ENCODE measurements around the gene MROH7.
A peak's percentile ranks its signal among the peaks of the same experiment; 100 is the strongest.

Gene MROH7

DNA sequence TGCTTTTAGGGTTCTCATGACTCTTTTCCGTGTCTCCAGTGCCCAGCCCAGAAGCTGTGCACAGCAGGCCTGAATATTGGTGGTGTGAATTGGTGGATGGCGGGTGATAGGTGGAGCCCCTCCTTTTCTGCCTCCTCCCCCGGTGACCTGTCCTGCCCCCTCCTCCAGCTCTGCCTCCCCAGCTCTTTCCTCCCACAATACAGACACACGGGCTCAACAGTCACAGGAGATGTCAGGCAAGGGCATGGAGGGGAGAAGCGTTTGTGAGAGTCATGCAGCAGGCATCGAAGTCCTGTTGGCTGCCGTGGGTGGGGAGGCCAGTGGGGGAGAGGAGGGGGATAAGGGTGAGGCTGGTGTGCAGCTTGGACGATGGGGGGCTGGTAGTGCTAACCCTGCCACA is 56.8 kb downstream of the MROH7 start:
- DNase-seq (ENCODE audit: low spot score): no peak

DNA sequence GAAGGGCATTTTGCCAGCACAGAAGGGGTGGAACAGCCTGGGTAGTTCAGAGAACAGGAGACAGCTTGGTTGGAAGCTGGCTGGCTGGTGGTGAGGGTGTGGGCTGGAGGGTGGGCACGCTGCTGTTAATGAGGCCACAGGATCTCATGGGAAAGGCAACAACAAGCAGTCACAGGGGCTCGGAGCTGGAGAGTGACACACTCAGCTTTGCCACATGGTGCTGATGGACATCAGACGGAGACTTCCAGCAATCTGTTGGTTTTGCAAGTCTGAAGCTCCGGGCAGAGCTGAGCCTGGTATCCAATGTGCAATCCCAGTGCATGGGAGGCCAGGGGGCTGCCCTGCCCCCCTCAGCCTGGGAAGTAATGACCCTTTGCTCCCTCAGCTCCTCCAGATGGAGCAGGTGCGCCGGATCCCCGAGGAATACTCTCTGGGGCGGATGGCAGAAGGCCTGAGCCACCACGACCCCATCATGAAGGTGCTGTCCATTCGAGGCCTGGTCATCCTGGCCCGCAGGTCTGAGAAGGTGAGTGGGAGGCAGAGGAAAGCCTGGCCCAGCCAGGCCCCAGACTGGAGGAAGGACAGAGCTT is 58.4 kb downstream of the MROH7 start:
- no peak for DNase-seq (ENCODE audit: low spot score)

GRCh38 chr1:54701066-54701465 is 59.5 kb downstream of the MROH7 start:
- DNase-seq (ENCODE audit: low spot score): no peak

GRCh38 chr1:54701996-54702395 is 60.4 kb downstream of the MROH7 start:
- no peak for DNase-seq (ENCODE audit: low spot score)

DNA sequence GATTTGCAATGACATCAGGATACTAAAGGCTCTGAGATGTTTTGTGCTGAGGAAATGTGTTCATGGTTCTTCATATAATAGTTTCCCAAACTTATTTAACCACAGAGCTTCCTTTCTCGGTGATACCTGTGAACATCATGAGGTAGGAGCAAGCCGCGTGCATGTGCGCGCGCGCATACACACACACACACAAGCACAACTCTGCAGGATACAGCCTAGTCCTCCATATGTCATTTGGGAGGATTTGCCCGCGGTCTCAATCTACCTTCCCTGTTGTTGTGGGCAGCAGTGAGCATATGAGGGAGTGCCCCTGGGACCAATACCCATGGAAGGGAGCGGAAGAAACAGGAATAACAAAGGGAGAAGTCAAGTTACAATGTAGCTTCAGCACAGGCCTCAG is 61.9 kb downstream of the MROH7 start:
- no peak for DNase-seq (ENCODE audit: low spot score)

DNA sequence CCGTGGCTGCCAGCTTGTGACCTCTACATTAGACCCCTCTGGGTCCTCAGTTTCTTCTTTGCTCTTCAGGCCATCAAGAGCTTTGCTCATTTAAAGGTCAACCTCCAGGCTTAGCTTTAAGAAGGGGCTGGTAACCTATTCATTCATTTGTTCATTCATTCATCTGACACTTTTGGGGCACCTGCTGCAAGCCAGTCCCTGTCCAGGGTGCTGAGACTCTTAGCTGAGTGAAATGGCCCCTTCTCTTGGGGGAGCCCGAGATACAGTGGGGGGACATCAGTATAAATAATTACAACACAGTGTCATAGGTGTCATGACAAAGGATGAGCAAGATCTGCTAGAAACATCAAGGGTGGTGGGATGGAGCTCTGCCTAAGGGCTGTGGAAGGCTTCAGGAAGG is 63.6 kb downstream of the MROH7 start:
- DNase-seq (ENCODE audit: low spot score): no peak

DNA sequence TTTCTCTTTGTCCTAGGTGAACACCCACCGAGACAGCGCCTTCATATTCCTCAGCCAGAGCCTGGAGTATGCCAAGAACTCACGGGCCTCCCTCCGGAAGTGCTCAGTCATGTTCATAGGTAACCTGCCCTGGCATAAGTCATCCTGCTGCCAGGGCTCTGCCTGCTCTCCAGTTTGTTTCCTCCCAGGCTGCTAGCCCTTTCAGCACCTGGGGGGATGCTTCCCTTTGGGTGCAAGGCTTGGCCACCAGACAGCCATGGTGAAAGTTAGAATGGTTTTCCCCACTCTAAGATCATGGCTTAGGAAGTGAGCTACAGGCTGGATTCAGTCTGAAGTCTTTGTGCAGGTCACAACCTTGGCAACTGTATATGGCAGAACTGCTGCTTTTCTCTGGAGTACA is 64.8 kb downstream of the MROH7 start:
- DNase-seq (ENCODE audit: low spot score): no peak

DNA sequence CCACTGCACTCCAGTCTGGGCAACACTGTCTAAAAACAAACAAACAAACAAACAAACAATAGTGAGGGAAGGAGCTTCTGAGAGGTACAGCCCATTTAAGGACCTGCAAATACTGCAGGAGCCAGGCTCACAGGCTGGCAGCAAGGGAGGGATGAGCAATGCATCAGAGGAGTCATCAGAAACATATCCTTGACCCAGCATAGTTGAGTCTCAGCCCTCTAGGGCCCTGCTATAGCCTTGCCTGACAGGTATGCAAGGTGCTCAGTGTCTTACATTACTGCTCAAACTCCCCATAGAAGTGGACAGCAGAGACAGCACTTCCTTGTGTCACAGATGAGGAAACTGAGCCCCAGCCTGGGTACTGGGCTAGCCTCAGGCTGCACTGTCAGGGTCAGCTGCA is 66.8 kb downstream of the MROH7 start:
- no peak for DNase-seq (ENCODE audit: low spot score)

GRCh38 chr1:54709547-54710292 is 68.1 kb downstream of the MROH7 start:
- no peak for DNase-seq (ENCODE audit: low spot score)

- no peak for DNase-seq (ENCODE audit: low spot score)
Measured at GRCh38 chr1:54710434-54710833, 68.8 kb downstream of the MROH7 start.

DNA sequence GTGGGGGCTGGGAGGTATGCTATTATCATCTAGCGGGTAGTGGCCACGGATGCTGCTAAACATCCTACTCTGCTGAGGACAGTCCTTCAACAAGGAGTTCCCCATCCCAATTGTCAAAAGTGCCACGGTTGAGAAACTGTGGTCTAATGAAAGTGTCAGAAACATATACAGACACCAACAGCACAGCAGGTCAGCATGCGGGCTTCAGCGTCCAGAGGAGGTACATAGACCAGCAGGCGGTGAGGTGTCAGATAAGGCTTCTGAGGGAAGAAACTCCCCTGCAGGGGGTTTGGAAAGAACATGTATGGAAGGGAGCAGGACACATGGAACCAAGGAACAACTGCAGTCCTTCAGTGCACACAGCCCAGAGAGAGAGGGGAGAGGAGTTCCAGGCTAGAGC is 69.3 kb downstream of the MROH7 start:
- no peak for DNase-seq (ENCODE audit: low spot score)

DNA sequence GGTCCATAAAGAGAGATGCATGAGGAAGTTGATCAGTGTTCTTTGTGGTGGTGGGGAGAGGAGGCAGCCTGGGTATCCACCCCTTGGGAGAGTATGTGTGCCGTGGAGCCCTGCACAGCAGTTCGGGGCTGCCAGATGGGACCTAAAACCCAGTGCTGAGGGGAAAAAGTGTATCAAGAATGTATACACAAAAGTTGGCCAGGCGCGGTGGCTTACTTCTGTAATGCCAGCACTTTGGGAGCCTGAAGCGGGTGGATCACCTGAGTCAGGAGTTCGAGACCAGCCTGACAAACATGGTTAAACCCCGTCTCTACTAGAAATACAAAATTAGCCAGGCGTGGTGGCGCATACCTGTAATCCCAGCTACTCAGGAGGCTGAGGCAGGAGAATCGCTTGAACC is 70.0 kb downstream of the MROH7 start:
- no peak for DNase-seq (ENCODE audit: low spot score)

GRCh38 chr1:54714881-54715492 is 73.4 kb downstream of the MROH7 start:
- DNase-seq (ENCODE audit: low spot score): no peak

GRCh38 chr1:54715493-54716298 is 74.1 kb downstream of the MROH7 start, which contains the start of gene TTC4:
TTC4 (plus strand) TSS chr1:54715861; CDS start chr1:54715909, 48 bp downstream.
- peak; percentile 89 for DNase-seq (ENCODE audit: low spot score)

DNA sequence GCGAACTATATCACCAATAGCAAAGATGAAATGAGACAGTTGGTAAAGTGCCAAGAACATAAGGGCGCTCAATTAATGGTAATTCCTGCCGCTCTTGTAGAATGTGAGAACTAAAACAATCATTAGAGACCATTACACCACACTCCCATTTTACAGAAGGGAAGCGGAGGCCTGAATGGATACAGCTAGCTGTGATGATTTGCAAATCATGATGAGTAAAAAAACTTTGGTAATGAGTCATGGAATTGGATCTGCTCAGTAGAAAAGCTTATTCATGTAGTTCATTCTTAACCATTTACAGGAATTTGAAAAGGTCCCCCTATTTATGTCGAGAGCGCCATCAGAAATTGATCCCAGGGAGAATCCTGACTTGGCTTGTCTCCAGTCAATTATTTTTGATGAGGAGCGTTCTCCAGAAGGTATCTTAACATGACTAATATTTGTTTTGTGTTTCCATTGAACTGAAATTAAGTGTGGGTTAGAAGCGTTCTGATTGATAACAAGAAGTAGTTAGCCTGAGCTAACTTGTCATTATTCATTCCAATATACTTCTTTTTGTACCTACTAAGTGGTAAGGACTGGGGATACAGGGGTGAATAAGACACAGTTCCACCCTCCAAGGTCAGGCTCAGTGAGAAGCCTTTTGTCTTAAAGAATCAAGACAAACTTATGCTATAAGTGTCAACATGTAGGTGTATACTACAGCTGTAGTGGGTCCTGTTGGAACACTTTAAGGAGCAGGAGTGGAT is 74.9 kb downstream of the MROH7 start:
- DNase-seq (ENCODE audit: low spot score): no peak

DNA sequence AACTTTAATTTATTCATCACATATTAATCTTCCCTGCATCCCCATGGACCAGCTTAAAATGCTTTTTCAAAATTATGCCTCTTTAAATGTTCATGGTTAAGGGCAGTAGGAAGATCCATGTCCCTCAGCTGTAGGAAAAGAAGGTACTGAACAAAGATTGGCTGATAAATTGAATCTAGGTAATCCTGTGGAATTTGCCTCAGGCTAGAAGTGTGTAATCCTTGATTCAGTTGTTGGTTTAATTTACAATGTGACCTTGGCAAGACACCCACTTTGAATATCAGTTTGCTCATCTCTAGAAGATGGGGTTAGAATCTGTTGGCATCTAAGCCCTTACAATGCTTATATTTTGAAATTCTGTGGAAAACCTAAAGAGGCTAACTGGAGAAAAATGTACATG is 80.1 kb downstream of the MROH7 start:
- DNase-seq (ENCODE audit: low spot score): no peak

- DNase-seq (ENCODE audit: low spot score): no peak
Measured at GRCh38 chr1:54723985-54724384, 82.4 kb downstream of the MROH7 start.

DNA sequence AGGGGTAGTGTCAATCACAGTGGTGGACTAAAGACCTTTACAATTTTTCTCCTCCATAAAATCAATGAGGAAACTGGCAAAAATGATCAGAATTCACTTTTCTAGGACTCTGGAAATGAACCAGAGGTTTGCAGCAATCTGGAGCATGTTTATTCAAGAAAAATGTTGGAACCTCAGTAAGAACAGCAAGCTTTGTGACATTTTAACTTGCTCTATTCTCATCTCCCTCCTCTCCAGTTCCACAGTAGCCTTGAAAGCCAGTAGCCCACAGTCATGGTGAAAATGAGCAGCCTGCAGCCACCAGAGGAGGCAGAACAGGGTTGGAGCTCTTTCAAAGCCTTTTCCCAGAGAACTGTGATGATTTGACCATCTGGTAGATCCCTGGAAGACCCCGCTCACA is 83.2 kb downstream of the MROH7 start:
- no peak for DNase-seq (ENCODE audit: low spot score)

GRCh38 chr1:54728027-54728426 is 86.4 kb downstream of the MROH7 start:
- DNase-seq (ENCODE audit: low spot score): no peak

DNA sequence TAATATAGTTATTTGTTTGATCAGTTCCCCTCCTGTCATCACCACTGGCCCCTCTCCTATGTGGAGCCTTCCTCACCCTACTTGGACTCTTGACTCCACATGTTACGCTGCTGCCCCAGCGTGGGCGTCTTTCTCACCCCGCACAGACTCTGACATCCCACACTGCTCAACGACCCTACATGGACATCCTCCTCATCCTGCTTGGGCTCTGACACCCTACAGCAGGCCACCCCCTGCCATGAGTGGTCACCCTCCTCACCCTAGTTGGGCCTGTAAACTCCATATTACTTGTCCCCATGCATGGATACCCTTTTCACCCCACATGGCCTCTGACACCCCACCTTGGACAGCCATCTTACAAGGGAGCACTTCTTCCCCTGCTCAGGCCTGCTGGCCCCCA is 95.1 kb downstream of the MROH7 start:
- DNase-seq (ENCODE audit: low spot score): no peak

GRCh38 chr1:54738244-54738643 is 96.7 kb downstream of the MROH7 start:
- no peak for DNase-seq (ENCODE audit: low spot score)

DNA sequence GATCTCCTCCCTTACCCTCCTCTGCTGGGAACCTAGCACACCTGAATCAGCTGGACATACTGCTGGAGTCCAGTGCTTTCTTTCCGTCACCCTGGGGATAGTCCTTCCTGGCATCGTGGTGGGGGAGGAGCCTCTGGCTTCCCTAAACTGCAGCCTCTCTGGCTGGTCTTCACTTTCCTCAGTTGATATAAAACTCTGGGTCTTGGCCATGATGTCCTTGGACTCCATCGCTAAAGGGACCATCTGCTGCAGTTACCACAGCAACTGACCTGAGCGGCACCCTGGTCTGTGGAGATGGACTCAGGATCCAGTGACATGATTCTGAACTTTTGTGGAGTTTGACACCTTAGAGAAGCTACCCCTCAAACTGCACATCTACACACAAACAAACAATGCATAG is 99.9 kb downstream of the MROH7 start:
- DNase-seq (ENCODE audit: low spot score): no peak

Data from ecto neural progenitor cell (in vitro differentiated cells).